Neuronal stem cell (in vitro differentiated cells): ENCODE measurements around the gene RIMBP3B. TPM values are rescaled to one million over a fixed set of nuclear protein-coding genes. Genes with fewer than 3 reads are reported as not detected.

Source experiments
- small RNA-seq: library from polyadenylated mRNA; stranded (forward); fragments of <200 nt; extraction: miRNeasy Mini kit (QIAGEN cat#:217004); gene quantifications from one replicate; pipeline ENCODE3, GENCODE V24; 2013; ENCODE audit not compliant: insufficient read depth

The RIMBP3B gene

Small RNAs within 50 kb of the gene (small RNA-seq; reads per million reads assigned to genes)
- gene RF00492 (not detected), gene RN7SKP63 (not detected)
